ENCODE data around the gene CXCL1. TPM values are rescaled to one million over a fixed set of nuclear protein-coding genes. Genes with fewer than 3 reads are reported as not detected.

Gene CXCL1
- polyA plus RNA-seq, 1 experiment: 0.53 TPM

DNA sequence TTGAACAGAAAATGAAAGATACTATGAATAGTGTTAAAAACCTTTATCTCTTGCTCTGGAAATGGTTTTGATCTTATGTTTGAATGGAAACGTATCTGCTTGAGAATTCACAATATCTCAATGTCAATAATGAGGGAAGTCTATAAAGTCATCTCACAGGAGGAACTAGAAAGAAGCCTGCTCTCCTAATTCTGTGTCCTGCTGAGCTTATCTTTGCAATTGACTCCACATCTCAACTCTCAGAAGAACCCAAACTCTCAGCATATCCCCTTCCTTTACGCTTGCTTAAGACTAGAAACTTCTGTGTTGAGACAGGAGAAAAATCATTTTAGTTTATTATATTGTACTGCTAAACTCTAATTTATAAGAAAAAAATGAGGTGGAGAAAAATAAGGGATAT, 24.4 kb upstream of the CXCL1 start:
- TF ChIP-seq, protein P1, sequence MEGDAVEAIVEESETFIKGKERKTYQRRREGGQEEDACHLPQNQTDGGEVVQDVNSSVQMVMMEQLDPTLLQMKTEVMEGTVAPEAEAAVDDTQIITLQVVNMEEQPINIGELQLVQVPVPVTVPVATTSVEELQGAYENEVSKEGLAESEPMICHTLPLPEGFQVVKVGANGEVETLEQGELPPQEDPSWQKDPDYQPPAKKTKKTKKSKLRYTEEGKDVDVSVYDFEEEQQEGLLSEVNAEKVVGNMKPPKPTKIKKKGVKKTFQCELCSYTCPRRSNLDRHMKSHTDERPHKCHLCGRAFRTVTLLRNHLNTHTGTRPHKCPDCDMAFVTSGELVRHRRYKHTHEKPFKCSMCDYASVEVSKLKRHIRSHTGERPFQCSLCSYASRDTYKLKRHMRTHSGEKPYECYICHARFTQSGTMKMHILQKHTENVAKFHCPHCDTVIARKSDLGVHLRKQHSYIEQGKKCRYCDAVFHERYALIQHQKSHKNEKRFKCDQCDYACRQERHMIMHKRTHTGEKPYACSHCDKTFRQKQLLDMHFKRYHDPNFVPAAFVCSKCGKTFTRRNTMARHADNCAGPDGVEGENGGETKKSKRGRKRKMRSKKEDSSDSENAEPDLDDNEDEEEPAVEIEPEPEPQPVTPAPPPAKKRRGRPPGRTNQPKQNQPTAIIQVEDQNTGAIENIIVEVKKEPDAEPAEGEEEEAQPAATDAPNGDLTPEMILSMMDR (IDR thresholded peaks at IDR 0.05; ENCODE audit: insufficient read depth, low read depth, low read length): no peak
- H3K36me3 ChIP-seq (ENCODE audit: control insufficient read depth, insufficient read depth, low read length): no peaks in the 10 kb centered on the region
- no peak overlapping the region for H3K4me3 ChIP-seq (ENCODE audit: low read depth, low read length)
- no peak for DNase-seq (ENCODE audit: low read depth)
- H3K27me3 ChIP-seq (ENCODE audit: control insufficient read depth, insufficient read depth, low read length): peaks cover 5% of the 10 kb centered on the region
- POLR2A ChIA-PET: no interaction called here
- CTCF ChIA-PET: interaction anchor here (0.9 to 1.4 kb wide), 2 partner anchors 15 to 116 kb away, joined by 3 to 4 read pairs; no protein-coding TSS in a partner anchor

DNA sequence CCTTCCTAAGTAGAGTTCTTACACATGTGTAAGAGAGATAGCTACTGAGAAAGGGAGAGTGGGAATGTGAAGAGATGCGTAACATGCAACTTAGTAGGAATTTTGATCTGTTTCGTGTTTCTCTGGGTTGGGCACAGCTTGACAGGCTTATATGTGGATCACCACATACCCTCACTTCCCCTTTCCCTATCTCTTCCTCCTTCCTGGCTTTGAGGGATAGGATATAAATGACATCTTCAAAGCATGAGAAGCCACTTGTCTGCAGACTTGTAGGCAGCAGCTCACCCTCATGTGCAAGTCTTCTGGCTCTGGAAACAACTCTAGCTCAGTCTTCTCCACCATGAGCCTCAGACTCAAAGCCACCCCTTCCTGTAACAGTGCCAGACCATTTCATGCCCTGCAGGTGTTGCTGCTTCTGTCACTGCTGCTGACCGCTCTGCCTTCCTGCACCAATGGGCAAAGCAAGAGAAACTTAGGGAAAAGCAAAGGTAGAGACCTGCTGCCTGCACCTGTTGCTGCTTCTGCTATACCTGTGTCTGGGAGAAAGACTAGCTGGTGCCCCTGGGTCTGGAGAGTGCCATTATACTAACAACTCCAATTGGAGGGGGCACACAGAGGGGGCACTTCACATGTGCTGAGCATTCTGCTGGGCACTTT, 21.5 kb upstream of the CXCL1 start:
- POLR2A ChIA-PET: no interaction called here
- H3K4me3 ChIP-seq (ENCODE audit: low read depth, low read length): no peak overlapping the region
- TF ChIP-seq, protein P1 (IDR thresholded peaks at IDR 0.05; ENCODE audit: insufficient read depth, low read depth, low read length): no peak
- CTCF ChIA-PET: no interaction called here
- H3K36me3 ChIP-seq (ENCODE audit: control insufficient read depth, insufficient read depth, low read length): no peaks in the 10 kb centered on the region
- H3K27me3 ChIP-seq (ENCODE audit: control insufficient read depth, insufficient read depth, low read length): peaks cover 5% of the 10 kb centered on the region
- DNase-seq (ENCODE audit: low read depth): no peak

DNA sequence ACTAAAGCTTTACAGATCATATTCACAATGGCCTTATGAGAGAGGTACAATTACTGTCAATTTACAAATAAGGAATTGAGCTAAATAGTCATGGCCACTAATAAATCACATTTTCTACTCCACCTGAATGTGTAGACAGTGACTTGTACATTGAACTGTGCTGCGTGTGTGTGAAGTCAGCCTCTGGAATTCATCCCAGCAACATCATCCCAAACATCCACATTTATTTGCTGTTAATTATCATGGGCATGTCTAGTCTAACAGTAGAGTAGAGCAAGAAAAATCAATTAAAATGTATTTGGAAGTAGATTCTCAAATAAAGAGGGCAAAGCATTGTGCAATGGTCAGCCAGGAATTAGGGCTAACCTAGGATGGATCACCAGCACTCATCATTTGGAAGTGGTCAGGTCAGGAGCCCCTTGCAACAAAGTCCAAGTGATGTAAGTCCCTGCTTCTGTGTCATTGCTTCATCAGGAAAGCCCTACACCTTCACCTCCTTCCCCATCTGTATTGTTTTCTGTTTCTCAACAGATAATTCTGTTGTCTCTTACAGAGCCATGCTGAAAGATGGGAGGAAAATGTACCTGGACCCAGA, 20.9 kb upstream of the CXCL1 start:
- TF ChIP-seq, protein P1 (IDR thresholded peaks at IDR 0.05; ENCODE audit: insufficient read depth, low read depth, low read length): no peak
- CTCF ChIA-PET: no interaction called here
- H3K27me3 ChIP-seq (ENCODE audit: control insufficient read depth, insufficient read depth, low read length): peaks cover 7% of the 10 kb centered on the region
- POLR2A ChIA-PET: no interaction called here
- DNase-seq (ENCODE audit: low read depth): no peak
- H3K36me3 ChIP-seq (ENCODE audit: control insufficient read depth, insufficient read depth, low read length): no peaks in the 10 kb centered on the region
- H3K4me3 ChIP-seq (ENCODE audit: low read depth, low read length): no peak overlapping the region

DNA sequence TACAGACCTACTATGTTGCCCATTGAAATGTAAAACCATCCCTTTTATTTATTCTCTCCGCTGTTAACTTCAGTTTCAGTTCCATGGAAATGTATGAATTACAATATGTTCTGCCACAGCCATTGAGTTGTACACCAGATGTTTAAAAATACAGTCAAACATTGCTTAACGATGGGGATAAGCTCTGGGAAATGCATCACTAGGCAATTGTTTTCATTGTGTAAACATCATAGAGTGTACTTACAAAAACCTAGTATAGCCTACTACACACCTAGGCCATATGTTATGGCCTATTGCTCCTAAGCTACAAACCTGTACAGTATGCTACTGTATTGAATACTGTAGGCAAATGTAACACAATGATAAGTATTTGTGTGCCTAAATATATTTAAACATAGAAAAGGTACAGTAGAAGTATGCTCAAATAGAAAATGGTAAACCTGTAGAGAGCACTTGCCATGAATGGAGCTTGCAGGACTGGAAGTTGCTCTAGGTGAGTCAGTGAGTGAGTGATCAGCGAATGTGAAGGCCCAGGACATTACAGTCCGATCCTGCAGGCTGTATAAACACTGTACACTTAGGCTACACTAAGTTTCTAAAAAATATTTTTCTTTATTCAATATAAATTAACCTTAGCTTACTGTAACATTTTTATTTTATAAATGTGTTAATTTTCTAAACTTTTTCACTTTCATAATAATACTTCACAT, 18.8 kb upstream of the CXCL1 start:
- no peak for DNase-seq (ENCODE audit: low read depth)
- ChIA-PET CTCF (interaction anchor here (0.7 to 1.6 kb wide), 3 partner anchors 8 to 188 kb away, joined by 3 to 5 read pairs (median 3); no protein-coding TSS in a partner anchor), POLR2A (interaction anchor here (0.6 kb wide), 1 partner anchor 1725 kb away, joined by 3 read pairs; no protein-coding TSS in a partner anchor)
- peaks cover 9% of the 10 kb centered on the region for H3K27me3 ChIP-seq (ENCODE audit: control insufficient read depth, insufficient read depth, low read length)
- H3K36me3 ChIP-seq (ENCODE audit: control insufficient read depth, insufficient read depth, low read length): no peaks in the 10 kb centered on the region
- no peak overlapping the region for H3K4me3 ChIP-seq (ENCODE audit: low read depth, low read length)
- TF ChIP-seq, protein P1 (IDR thresholded peaks at IDR 0.05; ENCODE audit: insufficient read depth, low read depth, low read length): no peak

DNA sequence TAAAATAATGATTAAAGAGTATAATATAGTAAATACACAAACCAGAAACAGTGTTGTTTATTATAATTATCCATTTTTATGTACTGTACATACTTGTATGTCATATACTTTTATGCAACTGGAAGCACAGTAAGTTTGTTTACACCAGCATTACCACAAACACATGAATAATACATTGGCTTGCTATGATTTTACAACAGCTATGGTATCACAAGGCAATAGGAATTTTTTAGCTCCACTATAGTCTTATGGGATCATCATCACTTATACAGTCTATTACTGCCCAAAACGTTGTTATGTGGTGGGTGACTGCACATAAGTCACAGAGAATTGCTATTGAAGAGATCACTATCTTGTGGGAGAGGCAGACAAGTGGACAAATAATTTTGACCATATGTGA, 17.9 kb upstream of the CXCL1 start:
- Histone ChIP-seq H3K4me3 (ENCODE audit: low read depth, low read length) (no peak overlapping the region), H3K27me3 (ENCODE audit: control insufficient read depth, insufficient read depth, low read length) (peaks cover 9% of the 10 kb centered on the region), H3K36me3 (ENCODE audit: control insufficient read depth, insufficient read depth, low read length) (no peaks in the 10 kb centered on the region)
- TF ChIP-seq, protein P1 (IDR thresholded peaks at IDR 0.05; ENCODE audit: insufficient read depth, low read depth, low read length): no peak
- ChIA-PET CTCF (interaction anchor here (1.5 to 1.6 kb wide), 2 partner anchors 8 to 9 kb away, joined by 3 to 5 read pairs; no protein-coding TSS in a partner anchor), POLR2A (no interaction called here)
- no peak for DNase-seq (ENCODE audit: low read depth)

Data from BJ (cell line).